CD14-positive monocyte (primary cell): ENCODE results near the gene ASTN2. TPM values are rescaled to one million over a fixed set of nuclear protein-coding genes. Genes with fewer than 3 reads are reported as not detected.

ENCODE experiments used
- DNase-seq, 3 donors: peaks; one replicate each; pipeline ENCODE4 v3.0.0-alpha.2; 2011 to 2022
- H2AFZ ChIP-seq: 2 replicates; pipeline ENCODE4 v1.6.0; 2012; ENCODE audit warnings: mild to moderate bottlenecking, low read depth, low read length, inconsistent platforms; ENCODE audit not compliant: insufficient read depth, poor library complexity, severe bottlenecking
- H3K27ac ChIP-seq, 2 donors: 1 replicate in 1 of 2; 2 replicates in 1 of 2; pipeline ENCODE4 v1.5.1; 2012 to 2013; ENCODE audit warnings: low read length in 2 of 2, control low read depth in 1 of 2, inconsistent platforms in 1 of 2, low read depth in 1 of 2, mild to moderate bottlenecking in 1 of 2
- H3K27me3 ChIP-seq, 2 donors: one replicate each; pipeline versions ENCODE4 v1.6.0 to v1.6.1; 2011 to 2013; ENCODE audit warnings: low read length in 2 of 2; ENCODE audit not compliant: control insufficient read depth in 2 of 2, insufficient read depth in 2 of 2
- H3K36me3 ChIP-seq, 2 donors: replicated peaks in 1 of 2; 1 replicate in 1 of 2; 2 replicates in 1 of 2; pipeline versions ENCODE4 v1.5.1 to v1.6.1; 2012 to 2013; ENCODE audit warnings: low read length in 2 of 2, control low read depth in 1 of 2, inconsistent platforms in 1 of 2, mild to moderate bottlenecking in 1 of 2; ENCODE audit not compliant: insufficient read depth in 2 of 2, control insufficient read depth in 1 of 2
- H3K4me1 ChIP-seq, 2 donors: 1 replicate in 1 of 2; 2 replicates in 1 of 2; pipeline versions ENCODE4 v1.5.1 to v1.6.1; 2012 to 2013; ENCODE audit warnings: low read length in 2 of 2, control low read depth in 1 of 2, inconsistent platforms in 1 of 2, mild to moderate bottlenecking in 1 of 2, moderate library complexity in 1 of 2; ENCODE audit not compliant: insufficient read depth in 2 of 2, control insufficient read depth in 1 of 2
- H3K4me2 ChIP-seq: replicated peaks from 2 replicates; pipeline ENCODE3; 2012; ENCODE audit warnings: low read length, moderate library complexity, mild to moderate bottlenecking; ENCODE audit not compliant: poor library complexity, severe bottlenecking; ENCODE audit errors: extremely low read depth
- H3K4me3 ChIP-seq, 3 experiments: fragments of 200-600 bp in 1 of 3; sonication (generic) in 1 of 3; replicated peaks in 1 of 3; 1 replicate in 2 of 3; 2 replicates in 1 of 3; pipeline ENCODE4 v1.5.1; 2011 to 2013; ENCODE audit warnings: low read length in 3 of 3, mild to moderate bottlenecking in 3 of 3, control low read depth in 2 of 3, low read depth in 2 of 3, inconsistent platforms in 1 of 3, moderate library complexity in 1 of 3
- H3K79me2 ChIP-seq: 2 replicates; pipeline ENCODE4 v1.6.0; 2012; ENCODE audit warnings: mild to moderate bottlenecking, control low read depth, inconsistent platforms, low read length, moderate library complexity; ENCODE audit not compliant: insufficient read depth
- H3K9ac ChIP-seq: 2 replicates; pipeline ENCODE4 v1.6.0; 2017; ENCODE audit warnings: low read length, mild to moderate bottlenecking; ENCODE audit not compliant: insufficient read depth, poor library complexity, severe bottlenecking
- H3K9me3 ChIP-seq, 2 donors: replicated peaks in 1 of 2; 1 replicate in 1 of 2; 2 replicates in 1 of 2; pipeline versions ENCODE4 v1.5.1 to v1.6.1; 2012 to 2013; ENCODE audit warnings: low read length in 2 of 2, control low read depth in 1 of 2; ENCODE audit not compliant: control insufficient read depth in 1 of 2, insufficient read depth in 1 of 2
- H4K20me1 ChIP-seq: 2 replicates; pipeline ENCODE4 v1.6.0; 2012; ENCODE audit warnings: mild to moderate bottlenecking, low read length, control low read depth, moderate library complexity; ENCODE audit not compliant: insufficient read depth
- H3K27ac Mint-ChIP-seq, 7 donors: one replicate each; pipeline ENCODE4 v1.8.0; 2020; ENCODE audit warnings: mild to moderate bottlenecking in 7 of 7, mixed read lengths in 7 of 7, moderate library complexity in 6 of 7, inconsistent platforms in 2 of 7
- H3K27me3 Mint-ChIP-seq, 3 donors: one replicate each; pipeline ENCODE4 v1.8.0; 2021 to 2022; ENCODE audit warnings: low read depth in 3 of 3, mild to moderate bottlenecking in 3 of 3, mixed read lengths in 3 of 3, moderate library complexity in 3 of 3, inconsistent platforms in 1 of 3
- H3K36me3 Mint-ChIP-seq, 2 donors: one replicate each; pipeline ENCODE4 v1.8.0; 2020; ENCODE audit warnings: mixed read lengths in 2 of 2, inconsistent platforms in 1 of 2, mild to moderate bottlenecking in 1 of 2
- H3K4me1 Mint-ChIP-seq: one replicate; pipeline ENCODE4 v1.8.0; 2020; ENCODE audit warnings: mild to moderate bottlenecking, mixed read lengths
- H3K4me3 Mint-ChIP-seq, 2 donors: one replicate each; pipeline ENCODE4 v1.8.0; 2020; ENCODE audit warnings: mild to moderate bottlenecking in 2 of 2, mixed read lengths in 2 of 2, moderate library complexity in 1 of 2
- H3K9me3 Mint-ChIP-seq, 7 donors: one replicate each; pipeline ENCODE4 v1.8.0; 2020 to 2022; ENCODE audit warnings: mixed read lengths in 7 of 7, mild to moderate bottlenecking in 6 of 7, moderate library complexity in 6 of 7, inconsistent platforms in 2 of 7
- CTCF ChIP-seq: fragments of 200-600 bp; IDR thresholded peaks from one replicate; pipeline ENCODE4 v1.8.0; 2022; ENCODE audit warnings: antibody characterized with exemption, mild to moderate bottlenecking
- WGBS: methylation state at CpG from one replicate; pipeline ENCODE4 v1.1.5; 2013; ENCODE audit warnings: missing lambda C conversion rate; ENCODE audit not compliant: insufficient coverage; 5-methylcytosine and 5-hydroxymethylcytosine counted together
- intact Hi-C, 2 donors: fragments of 100-400 bp; cut with micrococcal nuclease; formaldehyde crosslinking; loops; one replicate each; pipeline versions ENCODE4 v1.15.0 to v1.15.1; 2023
- polyA plus RNA-seq, 3 donors: library from polyadenylated mRNA; depleted of rRNA in 1 of 3; unstranded in 2 of 3; stranded (reverse) in 1 of 3; fragments of 300-500 nt in 2 of 3; fragments of >200 nt in 1 of 3; fragmentation: Illumina TruSeq in 2 of 3; gene quantifications; 1 replicate in 2 of 3; 2 replicates in 1 of 3; pipeline ENCODE4 v1.2.3, GENCODE V29; 2012 to 2021

The ASTN2 gene
- polyA plus RNA-seq, 3 donors = not detected

- no peak overlapping the region for H3K27ac ChIP-seq
- peaks cover 0 to 3% (median 0%) of the 10 kb centered on the region in 7 donors for H3K9me3 Mint-ChIP-seq
- no peak overlapping the region for H3K4me2 ChIP-seq
- no peaks in the 10 kb centered on the region for H3K4me1 Mint-ChIP-seq
- peaks cover 0 to 4% (median 2%) of the 10 kb centered on the region in 3 donors for H3K27me3 Mint-ChIP-seq
- H2AFZ ChIP-seq = no peak overlapping the region
- H3K4me3 ChIP-seq = no peak overlapping the region
- H3K27ac Mint-ChIP-seq = no peak overlapping the region
- H3K4me1 ChIP-seq = no peaks in the 10 kb centered on the region
- no peaks in the 10 kb centered on the region for H3K27me3 ChIP-seq
- no peak overlapping the region for H3K4me3 Mint-ChIP-seq
- intact Hi-C loops = no loop called here
- H3K9ac ChIP-seq = no peak overlapping the region
- DNase-seq = no peak
- H3K36me3 Mint-ChIP-seq = no peaks in the 10 kb centered on the region
- no peaks in the 10 kb centered on the region for H3K36me3 ChIP-seq
- no peak for TF ChIP-seq CTCF
- no peaks in the 10 kb centered on the region for H4K20me1 ChIP-seq
- H3K79me2 ChIP-seq = no peaks in the 10 kb centered on the region
- WGBS = 100% methylated on average over 2 of the region's 2 CpGs
- H3K9me3 ChIP-seq = no peaks in the 10 kb centered on the region
Observed at GRCh38 chr9:116786737-116787136, 628.1 kb downstream of the ASTN2 start.

DNA sequence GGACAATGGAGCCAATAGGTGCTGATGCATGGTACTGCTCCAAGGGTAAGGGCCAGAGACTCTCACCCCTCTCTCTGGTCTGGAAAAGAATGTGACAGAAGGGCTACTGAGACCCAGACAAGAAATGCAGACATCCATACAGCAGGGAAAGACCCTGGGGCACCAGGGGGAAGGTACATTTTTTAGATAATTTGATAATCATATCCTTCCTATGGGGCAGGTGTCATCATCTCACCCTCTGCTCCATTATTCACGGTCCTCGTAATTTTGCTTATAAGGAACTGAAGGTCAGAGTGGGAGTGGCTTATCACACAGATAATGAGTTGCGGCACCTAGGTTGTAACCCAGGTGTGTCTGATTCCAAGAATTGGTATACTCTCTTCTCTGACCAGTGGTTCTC lies 637.7 kb downstream of the ASTN2 start:
- no peaks in the 10 kb centered on the region for H3K36me3 Mint-ChIP-seq
- Histone ChIP-seq H2AFZ (no peak overlapping the region), H3K9ac (no peak overlapping the region), H3K4me1 (no peaks in the 10 kb centered on the region), H3K9me3 (no peaks in the 10 kb centered on the region), H3K27me3 (no peaks in the 10 kb centered on the region), H3K79me2 (no peaks in the 10 kb centered on the region), H3K4me2 (no peak overlapping the region), H3K4me3 (no peak overlapping the region), H3K36me3 (no peaks in the 10 kb centered on the region), H3K27ac (no peak overlapping the region), H4K20me1 (no peaks in the 10 kb centered on the region)
- no peaks in the 10 kb centered on the region for H3K27me3 Mint-ChIP-seq
- no peak overlapping the region for H3K27ac Mint-ChIP-seq
- no peak overlapping the region for H3K4me3 Mint-ChIP-seq
- no peak for TF ChIP-seq CTCF
- no peaks in the 10 kb centered on the region for H3K4me1 Mint-ChIP-seq
- intact Hi-C loops = no loop called here
- 100% methylated on average over 1 of the region's 3 CpGs for WGBS
- no peak for DNase-seq
- peaks cover 0 to 11% (median 2%) of the 10 kb centered on the region in 7 donors for H3K9me3 Mint-ChIP-seq
